Hematopoietic multipotent progenitor cell treated with erythropoietin and hydrocortisone succinate and interleukin-3 and kit ligand, for 4 days (in vitro differentiated cells): ENCODE measurements around the gene DDA1.
A peak's percentile ranks its signal among the peaks of the same experiment; 100 is the strongest.

Experiments
- DNase-seq: peaks from one replicate; pipeline ENCODE4 v3.0.0-alpha.2; 2015

Gene DDA1

DNA sequence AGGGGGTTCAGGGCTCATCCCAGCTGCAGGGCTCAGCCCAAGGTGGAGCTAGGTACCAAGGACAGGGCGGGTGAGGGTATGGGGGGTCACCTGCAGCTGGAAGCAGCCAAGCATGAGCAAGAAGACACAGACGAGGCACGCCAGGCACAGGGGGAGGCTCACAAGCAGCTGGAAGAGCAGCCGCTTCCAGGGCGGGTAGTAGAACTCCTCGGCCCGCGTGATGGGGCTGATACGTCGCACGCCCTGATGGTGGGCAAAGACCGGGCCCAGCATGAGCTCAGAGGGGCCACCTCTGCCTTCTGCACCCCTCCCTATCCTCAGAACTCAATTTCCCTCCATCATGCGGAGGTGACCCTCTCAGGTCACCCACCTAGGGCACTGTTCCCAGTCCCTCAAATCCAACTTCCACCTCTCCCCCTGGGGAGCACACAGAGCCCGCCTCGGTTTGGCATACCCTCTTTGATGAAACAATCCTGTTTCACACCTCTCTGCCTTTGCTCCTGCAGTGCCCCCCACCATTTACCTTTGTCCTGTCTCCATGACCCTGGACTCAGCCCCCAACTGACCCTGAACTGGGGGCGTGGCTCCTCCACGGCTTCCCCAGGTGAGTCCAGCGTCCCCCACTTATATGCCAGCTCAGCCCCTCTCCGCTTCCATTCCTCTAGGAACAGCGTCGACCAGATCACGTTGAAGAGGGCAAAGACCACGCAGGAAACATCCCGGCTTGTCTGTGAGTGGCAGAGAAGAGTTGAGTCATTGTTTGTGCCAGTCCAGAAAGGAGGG lies 21.1 kb downstream of the DDA1 start:
- DNase-seq: no peak

DNA sequence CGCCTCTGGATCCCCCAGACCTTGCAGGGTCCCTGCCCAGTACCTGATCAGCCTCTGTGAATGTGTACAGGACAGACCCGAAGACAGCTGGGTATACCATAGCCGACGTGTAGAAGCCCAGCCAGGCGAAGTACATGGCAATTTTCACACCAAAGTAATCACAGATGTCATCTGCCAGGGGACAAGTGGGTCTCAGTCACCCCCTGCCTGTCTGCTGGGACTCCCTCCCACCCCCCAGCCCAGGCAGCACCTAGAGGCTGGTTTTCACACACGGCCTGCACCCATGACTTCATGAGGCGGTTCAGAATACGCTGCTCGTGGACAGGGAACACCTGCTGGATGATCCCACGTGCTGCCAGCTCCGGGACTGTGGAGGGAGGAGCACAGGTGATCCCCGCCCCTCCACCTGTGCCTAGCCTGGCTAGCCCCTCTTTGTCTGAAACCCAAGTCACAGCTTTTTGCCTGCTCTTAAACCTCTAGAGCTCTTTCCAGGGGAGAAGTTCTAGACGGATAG lies 21.7 kb downstream of the DDA1 start:
- DNase-seq: no peak

DNA sequence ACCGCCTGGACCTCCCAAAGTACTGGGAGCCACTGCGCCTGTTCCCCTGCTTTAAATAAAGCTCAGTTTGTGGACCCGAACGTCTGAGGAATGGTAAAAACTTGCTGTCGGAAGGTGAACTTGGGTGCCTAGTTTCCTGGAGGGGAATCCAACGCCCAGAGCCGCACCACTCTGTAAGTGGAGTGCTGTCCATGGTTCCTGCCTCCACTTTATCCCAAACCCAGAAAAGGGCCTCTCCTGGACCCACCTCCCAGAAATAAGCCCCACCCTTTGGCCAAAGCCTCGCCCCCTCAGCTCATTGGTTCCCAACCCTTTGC lies 23.0 kb downstream of the DDA1 start:
- no peak for DNase-seq

DNA sequence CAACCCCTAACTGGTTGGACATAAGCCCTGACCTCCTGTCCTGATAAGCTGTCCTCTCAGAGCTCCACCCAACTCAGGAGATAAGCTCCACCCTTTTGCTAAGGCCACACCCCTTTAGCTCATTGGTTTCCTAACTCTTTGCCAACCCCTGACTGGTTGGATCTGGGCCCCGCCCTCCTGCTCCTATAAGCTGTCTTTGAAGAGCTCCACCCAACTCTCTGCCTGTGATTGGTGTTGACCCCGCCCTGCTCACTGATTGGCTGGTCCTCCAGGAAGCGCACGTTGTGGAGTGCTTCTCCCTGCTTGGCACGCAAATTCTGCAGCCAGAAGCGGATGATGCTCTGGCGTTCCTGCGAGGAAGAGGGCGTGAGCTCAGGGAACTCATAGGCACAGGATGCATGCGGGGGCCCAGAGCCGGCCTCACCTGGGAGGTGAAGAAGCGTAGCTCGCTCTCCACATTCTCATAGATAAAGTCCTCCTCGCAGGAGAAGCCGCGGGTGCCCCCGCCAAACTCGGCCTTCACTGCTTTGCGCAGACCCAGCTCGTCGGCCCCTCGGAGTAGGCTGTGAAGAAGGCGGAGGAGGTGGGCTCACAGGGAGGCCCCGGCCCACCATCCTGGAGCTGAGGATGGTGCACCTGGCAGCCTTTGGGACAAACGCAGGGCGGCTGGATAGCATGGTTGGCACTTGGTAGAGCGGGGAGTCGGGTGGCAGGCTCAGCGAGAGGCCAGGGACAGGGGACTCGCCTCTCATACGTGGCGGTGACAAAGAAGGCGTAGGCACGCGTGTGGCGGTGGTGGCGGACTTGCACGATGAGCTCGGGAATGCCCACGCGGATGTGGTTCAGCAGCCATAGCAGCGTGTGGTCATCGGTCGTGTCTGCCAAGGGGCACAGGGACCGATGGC lies 23.6 kb downstream of the DDA1 start:
- DNase-seq: peak; percentile 92

DNA sequence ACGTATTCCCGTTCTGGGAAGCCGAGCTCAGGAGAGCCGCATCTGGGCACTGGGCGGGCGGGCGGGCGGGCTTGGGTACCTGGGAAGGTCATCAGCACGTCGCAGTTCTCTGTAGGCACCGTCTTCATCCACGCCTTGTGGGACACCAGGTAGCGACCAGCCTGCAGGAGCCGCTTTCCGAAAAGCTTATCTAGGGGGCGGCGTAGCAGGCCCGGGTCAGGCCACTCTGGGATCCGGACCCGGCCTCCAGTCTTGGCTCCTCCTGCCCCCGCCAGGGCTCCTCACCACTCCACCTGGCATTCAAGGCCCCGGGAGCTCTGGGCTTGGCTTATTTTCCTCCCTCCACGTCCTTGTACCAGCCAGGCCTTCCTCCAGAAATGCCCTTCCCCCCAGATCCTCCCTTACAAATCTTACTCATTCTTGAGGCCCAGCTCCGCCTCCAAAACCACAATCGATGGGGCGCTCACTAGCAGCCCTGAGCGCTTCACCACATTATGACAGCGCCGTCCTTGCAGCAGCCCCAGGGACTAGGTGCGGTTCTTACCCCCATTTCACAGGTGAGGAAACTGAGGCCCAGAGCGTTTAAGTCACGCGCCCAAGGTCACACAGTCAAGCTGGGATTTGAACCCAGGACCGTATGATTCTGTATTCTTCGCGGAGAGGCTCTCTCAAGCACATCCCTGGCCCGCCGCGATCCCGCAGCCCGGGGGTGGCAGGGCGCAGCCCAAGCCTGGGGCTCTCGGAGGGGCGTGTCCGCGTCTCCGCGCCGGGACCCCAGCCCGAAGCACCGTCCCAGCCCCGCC lies 24.4 kb downstream of the DDA1 start:
- peak; percentile 95 for DNase-seq

DNA sequence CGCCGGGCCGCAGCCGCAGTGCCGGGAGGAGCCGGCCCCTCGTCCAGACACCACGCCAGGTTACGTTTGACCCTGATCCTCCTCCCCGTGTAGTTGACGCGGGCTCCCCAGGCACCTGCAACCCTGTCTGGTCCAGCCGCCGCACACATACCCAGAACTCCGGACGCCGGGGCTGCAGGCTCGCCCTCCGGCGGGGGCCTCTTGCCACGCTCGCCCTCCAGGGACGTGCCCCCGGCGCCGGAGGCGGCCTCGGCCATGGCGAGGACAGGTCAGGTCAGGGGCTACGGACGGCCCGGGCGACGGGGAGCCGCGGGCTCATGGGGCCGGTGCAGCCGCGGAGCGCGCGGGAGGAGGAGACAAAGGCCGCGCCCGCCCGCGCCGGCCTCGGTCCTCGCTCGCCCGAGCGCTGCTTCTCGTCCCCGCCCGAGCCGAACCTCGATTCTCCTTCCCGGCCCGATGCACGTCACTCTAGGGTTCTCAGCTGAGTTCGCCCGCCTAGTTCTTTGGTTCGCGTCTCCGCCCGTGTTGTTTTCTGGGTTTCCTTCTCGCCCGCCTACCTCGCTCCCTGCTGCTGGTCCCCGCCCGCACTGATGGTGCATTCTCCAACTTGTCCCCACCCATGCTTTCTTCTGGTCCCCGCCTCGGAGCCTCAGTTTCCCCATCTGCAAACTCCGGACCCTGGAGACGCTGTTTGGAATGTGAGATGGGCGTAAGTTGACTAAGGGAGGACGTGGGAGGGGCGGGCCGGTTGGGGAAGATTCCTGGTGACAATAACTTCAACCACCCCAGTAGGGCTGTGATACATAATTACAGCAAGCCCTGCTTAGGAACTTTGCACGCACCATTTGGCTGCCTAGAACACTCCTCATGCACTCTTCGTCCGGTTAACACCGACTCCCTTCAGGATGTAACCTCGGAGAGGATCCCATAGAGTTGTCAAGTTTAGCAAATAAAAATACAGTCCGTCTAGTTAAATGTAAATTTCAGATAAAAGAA lies 25.3 kb downstream of the DDA1 start, which contains the start of gene ANO8:
Gene ANO8, minus strand, starts transcription at position 442 of the 996 bp plus-strand sequence. Its CDS starts 185 bp downstream, at position 257.
- peak; percentile 98 for DNase-seq

DNA sequence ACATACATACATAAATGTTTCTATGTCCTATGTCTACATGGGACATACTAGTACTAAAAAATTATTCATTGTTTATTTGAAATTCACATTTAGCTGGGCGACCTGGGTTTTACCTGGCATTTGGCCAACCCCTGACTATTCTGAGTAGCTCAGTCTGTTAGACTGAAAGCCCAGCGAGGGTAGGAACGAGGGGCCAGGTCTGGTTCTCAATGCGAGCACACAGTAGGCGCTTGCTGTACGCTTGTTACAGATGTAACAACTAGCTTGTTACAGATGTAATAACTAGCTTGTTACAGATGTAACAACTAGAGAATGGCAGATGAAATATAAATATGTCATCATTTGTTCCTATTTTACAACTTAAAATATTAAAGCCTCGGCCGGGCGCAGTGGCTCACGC lies 26.2 kb downstream of the DDA1 start:
- DNase-seq: no peak

DNA sequence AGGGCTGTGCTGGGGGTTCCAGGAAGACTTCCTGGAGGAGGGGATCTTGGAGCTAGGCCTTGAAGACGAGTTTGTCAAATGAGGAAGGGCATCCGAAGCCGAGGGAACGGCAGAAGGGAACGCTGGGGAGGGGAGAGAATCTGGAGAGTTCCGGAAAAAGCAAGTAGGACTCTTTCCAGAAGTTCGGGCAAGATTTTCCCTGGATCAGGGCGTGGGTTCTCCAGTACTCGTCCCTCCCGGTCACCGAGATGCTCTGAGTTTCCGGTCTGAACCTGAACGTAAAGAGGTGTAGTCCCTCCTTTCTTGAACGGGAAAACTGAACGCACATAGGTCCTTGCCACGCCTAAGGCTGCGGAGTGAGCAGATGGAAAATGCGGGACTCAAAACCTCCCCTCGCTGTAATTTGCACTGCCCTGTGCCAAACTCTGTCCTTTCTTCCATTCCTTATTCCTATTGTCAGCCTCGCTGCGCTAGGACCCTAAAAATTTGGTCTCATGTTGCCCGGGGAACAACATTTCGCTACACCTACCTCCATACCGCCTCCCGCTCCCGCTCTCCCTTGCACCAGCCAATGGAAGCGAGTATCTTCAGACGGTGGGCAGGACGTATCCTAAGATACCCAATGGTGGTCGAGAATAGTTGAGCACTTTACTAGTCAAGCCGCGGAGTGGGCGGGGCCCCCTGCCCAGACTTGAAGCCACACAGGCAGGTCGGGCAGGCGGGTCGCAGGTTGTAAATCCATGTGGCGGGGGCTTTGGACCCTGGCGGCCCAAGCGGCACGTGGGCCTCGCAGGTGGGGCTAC lies 27.7 kb downstream of the DDA1 start, which contains the start of gene GTPBP3:
Gene GTPBP3, plus strand, starts transcription at position 682 of the 803 bp plus-strand sequence. Its CDS starts 59 bp downstream, at position 741.
- peak; percentile 100 for DNase-seq

DNA sequence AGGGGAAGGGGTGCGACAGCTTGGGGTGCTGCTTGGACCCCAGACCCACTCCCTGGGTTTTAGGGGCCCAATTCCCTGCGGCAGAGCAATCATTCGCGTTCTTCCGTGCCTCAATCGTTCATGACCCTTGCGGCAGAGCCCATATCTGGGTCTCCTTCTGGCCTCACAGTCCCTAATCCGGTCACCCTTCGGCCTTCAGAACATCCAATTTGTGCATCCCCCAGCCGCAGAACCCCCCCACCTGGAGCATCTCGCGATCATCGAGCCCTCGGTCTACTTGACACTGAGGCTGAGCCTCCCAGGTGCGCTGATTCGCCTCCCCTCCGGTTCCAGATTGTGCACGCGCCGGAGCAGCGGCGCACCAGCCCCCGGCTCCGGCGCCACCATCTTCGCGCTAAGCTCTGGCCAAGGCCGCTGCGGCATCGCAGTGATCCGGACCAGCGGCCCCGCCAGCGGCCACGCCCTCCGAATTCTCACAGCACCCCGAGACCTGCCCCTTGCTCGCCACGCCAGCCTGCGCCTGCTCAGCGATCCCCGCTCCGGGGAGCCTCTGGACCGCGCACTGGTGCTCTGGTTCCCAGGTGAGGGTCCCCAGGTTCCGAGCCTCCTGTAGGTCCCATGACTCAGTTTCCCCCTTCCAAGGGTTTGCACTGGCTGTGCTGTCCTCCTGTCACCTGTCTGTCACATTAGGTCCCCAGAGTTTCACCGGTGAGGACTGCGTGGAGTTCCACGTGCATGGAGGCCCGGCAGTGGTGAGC lies 28.5 kb downstream of the DDA1 start:
- peak; percentile 78 for DNase-seq

DNA sequence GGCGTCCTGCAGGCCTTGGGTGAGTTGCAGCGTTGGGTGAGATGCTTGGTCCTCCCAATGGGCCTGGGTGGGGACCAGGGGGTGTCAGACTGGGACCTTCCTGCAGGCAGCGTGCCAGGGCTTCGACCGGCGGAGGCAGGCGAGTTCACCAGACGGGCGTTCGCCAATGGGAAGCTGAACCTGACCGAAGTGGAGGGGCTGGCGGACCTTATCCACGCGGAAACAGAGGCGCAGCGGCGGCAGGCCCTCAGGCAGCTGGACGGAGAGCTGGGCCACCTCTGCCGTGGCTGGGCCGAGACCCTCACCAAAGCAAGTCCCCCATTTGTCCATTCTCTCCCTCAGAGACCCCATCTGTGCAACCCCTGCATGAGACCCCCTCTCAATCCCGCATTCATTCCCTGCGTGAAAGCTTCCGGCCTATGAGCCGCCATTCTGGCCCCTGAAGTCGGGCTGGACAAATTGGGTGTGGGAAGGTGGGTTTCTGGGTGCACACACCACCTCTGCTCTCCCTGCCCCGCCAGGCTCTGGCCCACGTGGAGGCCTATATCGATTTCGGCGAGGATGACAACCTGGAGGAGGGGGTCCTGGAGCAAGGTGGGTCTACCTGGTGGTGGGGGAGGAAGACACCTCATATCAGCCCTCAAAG lies 29.2 kb downstream of the DDA1 start:
- no peak for DNase-seq

DNA sequence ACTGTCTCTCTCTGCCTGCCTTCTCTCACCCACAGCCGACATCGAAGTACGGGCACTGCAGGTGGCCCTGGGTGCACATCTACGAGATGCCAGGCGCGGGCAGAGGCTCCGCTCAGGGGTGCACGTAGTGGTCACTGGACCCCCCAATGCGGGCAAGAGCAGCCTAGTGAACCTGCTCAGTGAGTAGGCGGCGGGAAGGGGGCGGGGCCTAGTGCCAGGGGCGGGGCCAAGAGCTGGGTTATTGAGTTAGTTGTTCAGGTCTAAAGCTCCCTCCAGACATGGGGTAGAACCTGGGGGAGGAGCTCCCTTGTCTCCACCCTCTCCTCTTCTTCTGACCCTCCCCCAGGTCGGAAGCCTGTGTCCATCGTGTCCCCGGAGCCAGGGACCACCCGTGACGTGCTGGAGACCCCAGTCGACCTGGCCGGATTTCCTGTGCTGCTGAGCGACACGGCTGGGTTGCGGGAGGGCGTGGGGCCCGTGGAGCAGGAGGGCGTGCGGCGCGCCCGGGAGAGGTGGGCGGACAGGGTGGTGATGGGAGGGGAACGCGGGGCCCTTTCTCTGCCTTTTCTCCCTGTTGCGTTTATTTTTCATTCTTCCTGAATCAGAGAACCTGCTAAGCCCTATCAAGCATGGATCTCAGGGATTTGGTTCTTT lies 29.9 kb downstream of the DDA1 start:
- peak; percentile 53 for DNase-seq

DNA sequence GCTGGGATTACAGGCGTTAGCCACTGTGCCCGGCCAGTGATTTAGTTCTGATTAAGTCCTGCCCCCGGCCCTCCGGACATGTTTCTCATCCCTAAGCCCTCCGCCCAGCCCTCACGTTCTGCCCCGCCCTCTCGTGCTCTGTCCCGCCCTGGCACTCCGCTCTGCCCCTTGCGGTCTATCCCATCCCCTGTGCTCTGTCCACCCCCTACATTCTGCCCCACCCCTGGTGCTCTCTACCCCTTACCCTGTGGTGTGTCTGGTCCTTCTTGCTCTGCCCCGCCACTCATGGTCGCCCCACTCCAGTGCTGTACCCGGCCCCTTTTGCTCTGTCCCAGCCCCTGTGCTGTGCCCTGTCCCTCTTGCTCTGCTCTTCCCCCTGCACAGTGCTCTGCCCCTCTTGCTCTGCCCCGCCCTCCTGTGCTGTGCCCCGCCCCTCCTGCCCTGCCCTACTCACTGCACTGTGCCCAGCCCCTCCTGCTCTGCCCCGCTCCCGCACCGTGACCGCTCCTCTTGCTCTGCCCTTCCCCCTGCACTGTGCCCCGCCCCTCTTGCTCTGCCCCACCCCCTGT lies 31.0 kb downstream of the DDA1 start:
- DNase-seq: peak; percentile 72

DNA sequence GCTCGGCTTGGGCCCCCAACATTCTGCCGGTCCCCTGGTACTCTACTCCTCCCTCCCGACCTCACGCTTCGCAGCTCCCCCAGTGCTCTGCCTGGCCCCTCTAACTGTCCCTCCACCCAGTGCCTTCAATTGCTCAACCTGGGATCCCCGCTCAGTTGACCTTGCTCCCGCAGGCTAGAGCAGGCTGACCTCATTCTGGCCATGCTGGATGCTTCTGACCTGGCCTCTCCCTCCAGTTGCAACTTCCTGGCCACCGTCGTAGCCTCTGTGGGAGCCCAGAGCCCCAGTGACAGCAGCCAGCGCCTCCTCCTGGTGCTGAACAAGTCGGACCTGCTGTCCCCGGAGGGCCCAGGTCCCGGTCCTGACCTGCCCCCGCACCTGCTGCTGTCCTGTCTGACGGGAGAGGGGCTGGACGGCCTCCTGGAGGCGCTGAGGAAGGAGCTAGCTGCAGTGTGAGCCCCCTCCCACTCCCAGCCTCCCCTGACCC lies 31.6 kb downstream of the DDA1 start:
- no peak for DNase-seq

DNA sequence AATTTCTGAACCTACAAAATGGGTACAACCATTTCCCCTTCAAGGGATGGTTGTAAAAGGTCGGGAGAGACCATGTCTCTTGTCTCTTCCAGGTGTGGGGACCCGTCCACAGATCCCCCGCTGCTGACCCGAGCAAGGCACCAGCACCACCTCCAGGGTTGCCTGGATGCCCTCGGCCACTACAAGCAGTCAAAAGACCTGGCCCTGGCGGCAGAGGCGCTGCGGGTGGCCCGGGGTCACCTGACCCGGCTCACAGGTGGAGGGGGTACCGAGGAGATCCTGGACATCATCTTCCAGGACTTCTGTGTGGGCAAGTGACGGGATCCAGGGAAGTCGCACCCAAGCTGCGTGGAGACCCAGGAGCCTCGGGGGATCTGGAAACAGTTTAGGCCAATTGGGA lies 32.0 kb downstream of the DDA1 start:
- DNase-seq: no peak

DNA sequence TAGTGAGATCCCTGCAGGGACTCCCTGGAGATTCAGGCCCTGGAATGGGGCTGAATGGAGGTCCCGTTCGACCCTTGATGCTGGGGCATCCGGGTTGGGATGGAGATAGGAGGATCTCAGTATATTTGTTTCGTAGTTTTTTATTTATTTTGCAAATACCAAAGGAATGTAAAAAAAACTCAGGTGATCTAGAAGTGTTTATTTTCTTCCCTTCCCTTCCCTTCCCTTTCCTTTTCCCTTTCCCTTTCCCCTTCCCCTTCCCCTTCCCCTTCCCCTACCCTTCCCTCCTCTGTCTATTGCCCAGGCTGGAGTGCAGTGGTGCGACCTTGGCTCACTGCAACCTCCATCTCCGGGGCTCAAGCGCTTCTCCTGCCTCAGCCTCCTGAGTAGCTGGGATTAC lies 32.5 kb downstream of the DDA1 start:
- DNase-seq: no peak

DNA sequence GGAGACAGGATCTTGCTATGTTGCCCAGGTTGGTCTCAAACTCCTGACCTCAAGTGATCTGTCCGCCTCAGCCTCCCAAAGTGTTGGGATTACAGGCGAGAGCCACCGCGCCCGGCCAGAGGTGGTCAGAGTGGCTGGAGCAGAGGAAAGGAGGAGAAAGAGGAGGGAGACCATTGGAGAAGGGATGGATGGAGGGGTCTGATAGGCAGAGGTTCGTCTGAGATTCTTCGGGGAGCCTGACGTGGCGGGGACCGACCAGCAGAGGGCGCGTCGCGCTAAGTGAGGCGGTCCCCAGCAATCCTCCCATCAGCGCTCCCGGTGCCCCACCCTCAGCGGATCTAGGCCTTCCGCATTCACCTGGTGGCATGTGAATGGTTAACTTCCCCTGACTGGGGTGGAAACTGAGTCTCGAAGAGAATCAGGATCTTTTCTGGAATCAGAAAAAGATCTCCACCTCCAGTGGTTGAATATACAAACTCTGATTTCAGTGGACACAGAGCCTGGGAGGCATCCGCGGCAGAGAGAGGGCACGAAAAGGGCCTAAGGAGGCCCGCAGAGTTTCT lies 36.8 kb downstream of the DDA1 start:
- DNase-seq: peak; percentile 82

DNA sequence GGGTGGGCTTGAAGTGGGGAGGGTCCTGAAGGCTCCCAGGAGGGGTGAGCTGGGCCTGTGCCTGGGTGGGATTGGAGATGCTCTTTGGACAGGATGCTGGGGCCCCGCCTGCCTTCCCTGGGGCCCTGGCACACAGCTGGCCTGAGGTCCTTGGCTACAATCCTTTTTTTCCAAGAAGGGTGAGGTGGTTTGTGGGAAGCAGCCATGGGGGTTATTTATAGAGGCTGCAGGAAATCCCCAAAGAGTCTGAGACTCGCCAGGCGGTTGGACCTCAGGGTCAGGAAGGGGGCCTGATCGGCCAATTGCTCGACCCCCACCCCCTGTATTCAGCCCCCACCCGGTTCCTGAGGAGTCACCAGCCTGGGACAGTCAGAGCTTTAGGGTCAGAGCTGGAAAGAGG lies 38.0 kb downstream of the DDA1 start:
- no peak for DNase-seq

DNA sequence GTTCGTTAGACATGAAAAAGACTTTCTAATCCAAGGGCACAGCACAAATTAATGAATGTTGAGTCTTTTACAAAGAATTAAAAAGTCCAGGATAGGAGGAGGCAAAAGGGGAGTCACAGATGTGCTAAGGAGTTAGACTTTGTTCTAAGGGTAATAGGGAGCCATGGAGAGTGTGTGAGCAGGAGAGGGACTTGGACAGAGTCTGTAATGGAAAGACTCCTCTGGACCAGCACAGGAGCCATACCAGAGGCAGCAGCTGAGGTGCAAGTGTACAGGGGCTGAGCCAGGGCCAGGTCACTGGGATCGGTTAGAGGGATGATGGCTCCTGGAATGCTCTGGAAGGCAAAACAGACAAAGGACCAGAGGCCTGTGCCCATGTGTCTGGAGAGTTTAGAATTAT lies 38.5 kb downstream of the DDA1 start:
- DNase-seq: no peak
